NCI-H82 (cell line): ENCODE results near the gene MMP24.

Experiments
- DNase-seq: peaks from one replicate; lab custom pipeline; 2025; lab: John Stamatoyannopoulos, UW

Gene MMP24

GRCh38 chr20:35293303-35294292 is 67.1 kb downstream of the MMP24 start:
- DNase-seq: no peak

- DNase-seq: no peak
Measured at GRCh38 chr20:35294293-35294685, 67.8 kb downstream of the MMP24 start.

GRCh38 chr20:35295058-35295457 is 68.6 kb downstream of the MMP24 start:
- no peak for DNase-seq

- DNase-seq: no peak
Measured at GRCh38 chr20:35295674-35296073, 69.2 kb downstream of the MMP24 start.

DNA sequence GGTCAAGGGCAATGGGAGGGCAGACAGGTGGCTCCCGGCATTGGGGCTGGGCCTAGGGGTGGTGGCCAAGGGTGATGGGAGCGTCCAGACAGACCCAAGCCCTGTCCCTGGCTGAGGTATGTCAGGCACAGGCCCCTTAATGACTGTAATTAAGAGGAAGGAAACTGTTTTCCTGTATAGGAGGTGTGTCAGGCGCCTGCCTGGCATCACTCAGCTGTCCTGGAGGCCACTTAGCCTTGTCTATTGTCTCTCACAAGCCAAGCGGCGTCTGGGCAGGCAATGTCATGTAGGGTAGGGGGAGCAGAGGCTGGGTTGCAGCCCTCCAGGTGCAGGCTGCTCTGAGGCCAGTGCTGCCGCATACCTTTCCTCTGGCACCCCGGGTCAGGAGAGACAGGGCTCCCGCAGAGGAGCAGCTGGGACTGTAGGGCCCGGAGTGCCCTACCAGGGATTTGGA is 69.6 kb downstream of the MMP24 start:
- no peak for DNase-seq

DNA sequence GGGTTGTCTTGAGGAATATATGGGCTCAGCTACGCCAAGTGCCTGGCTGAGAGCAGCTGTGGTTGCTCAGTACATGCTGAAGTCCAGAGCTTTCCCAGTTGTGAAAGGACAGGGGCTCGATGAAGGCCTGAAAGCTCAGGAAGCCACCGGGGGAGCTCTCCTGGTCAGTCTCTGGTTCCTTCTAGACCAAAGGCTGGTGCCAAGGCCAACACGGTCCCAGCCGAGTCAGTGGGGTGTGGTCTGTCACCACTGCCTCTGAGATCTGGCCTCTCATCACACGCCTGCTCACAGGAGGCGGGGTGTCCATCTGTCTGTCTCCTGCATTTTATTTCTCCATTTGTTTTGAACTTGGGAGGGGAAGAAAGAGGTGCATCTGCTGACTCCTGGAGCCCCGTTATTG is 70.7 kb downstream of the MMP24 start:
- no peak for DNase-seq

GRCh38 chr20:35297740-35298139 is 71.2 kb downstream of the MMP24 start:
- no peak for DNase-seq

- peak; percentile 43 for DNase-seq
Measured at GRCh38 chr20:35298264-35298663, 71.8 kb downstream of the MMP24 start.

GRCh38 chr20:35299780-35300179 is 73.3 kb downstream of the MMP24 start:
- no peak for DNase-seq

- DNase-seq: no peak
Measured at GRCh38 chr20:35300469-35301262, 74.2 kb downstream of the MMP24 start.

DNA sequence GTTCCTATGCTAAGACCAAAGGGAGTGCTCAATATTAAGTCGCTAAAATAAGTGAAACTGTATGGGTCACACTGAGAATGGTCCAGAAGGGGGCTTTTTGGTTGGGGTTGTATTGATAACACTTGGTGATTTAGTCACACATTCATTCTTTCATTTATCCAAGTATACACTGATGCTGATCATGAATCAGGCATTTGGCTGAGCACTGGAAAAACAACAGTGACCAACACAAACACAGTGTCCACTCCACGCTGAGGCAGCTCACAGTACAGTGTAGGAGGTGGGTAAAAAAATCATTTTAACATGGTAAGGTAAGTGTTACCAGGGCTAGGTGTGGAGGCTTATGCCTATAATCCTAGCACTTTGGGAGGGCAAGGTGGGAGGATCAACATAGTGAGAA is 74.9 kb downstream of the MMP24 start:
- no peak for DNase-seq

GRCh38 chr20:35302421-35303335 is 76.2 kb downstream of the MMP24 start:
- no peak for DNase-seq

DNA sequence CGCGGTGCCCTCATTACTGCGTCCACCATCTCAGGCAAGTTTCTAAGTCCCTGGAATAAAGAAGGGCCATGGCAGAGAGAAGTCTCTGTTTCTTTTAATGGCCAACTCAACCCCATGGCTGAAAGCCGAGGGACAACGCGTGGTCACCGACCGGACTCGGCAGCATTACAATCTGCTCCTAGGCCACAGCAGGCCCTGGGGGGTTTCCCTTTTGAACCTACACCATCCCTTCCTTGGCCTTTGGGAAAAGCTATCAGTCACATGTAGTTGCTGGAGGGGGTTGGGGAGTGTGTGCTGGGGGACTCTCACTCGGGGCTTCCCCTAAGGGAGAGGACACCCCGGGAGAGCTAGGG is 76.9 kb downstream of the MMP24 start:
- DNase-seq: no peak

GRCh38 chr20:35303735-35304491 is 77.4 kb downstream of the MMP24 start:
- DNase-seq: peak; percentile 95

GRCh38 chr20:35304956-35305355 is 78.5 kb downstream of the MMP24 start:
- no peak for DNase-seq

GRCh38 chr20:35305682-35306556 is 79.4 kb downstream of the MMP24 start:
- no peak for DNase-seq

- peak; percentile 77 for DNase-seq
Measured at GRCh38 chr20:35306931-35307517, 80.5 kb downstream of the MMP24 start.

DNA sequence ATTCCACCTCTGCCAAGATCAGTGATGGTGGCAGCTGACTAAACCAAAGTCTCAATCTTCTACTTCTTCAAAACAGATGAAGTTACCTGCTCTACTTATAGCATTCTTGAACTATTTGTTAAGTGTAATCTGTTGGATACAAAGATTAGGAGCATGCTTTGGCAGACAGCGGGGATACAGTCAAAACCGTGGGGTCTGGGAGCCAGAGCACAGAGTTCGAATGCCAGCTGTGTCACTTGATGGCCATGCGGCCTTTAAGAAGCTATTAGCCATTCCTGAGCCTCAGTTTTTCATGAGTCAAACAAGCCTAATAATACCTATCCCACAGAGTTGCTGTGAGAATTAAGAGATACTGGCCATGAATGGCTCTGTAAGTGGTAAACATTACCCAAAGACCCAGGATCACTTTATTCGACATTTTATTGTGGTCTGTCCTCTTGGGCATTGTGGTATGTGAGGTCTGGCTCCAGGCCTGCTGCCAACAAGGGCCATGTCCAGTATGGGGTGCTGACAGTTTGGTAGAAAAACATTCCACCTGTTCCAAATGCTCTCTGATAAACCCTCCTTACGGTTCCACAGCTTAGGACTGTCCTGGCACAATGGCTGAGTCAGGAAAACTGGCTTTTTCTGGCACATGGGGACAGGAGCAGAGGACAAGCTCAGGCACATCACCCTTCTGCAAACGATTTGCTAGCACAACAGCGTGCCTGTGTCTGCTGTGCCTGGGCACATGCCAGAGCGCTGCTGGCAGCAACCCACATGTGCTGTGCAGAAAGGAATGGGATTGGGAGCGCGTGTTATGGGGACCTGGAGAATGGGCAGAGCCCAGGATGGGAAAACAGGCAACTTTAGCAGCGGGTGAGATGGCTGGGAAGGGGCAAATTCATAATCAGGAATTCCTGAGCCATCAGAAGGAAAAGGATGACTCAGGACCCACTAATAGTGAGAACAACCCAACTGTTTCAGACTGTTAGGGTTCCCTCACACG is 81.5 kb downstream of the MMP24 start:
- no peak for DNase-seq
